ENCODE results near the gene ZNF346.

ZNF346 gene

GRCh38 chr5:176995122-176995490, 27.4 kb upstream of the ZNF346 start:
- TF ChIP-seq CTCF (IDR thresholded peaks at IDR 0.05): no peak

DNA sequence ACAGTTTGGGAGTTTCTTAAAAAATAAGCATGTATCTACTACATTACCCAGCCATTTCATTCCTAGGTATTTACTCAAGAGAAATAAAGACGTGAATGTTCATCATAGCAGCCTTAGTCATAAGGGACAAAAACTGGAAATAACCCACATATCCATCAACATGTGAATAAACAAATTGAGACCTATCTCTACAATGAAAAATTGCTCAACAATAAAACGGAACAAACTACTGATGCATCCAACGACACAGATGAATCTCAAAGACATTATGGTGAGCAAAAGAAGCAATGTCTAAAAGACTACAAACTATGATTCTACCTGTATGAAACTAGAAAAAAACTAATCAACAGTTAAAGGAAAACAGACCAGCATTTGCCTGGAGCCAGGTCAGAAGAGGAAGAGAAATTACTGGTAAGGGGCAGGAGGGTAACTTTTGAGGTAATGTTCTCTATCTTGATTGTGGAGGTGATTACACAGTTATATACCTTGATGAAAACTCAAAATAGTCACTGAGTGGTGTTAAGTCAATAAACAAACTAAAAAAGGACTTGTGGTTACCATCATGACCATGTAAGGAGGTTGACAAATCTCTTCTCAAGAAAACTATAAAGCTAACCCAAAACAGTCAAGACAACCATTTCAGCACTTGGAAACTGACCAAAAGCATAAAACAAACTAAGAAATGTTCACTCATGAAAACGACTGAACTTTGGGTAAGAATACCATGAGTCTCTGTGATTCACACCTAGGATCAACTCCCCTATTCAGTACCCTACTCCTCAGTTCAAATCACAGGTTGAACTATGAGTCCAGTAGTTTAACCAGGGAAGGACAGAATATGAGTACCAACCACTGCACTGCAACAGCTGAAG, 26.4 kb upstream of the ZNF346 start:
- no peak for TF ChIP-seq CTCF (IDR thresholded peaks at IDR 0.05)

DNA sequence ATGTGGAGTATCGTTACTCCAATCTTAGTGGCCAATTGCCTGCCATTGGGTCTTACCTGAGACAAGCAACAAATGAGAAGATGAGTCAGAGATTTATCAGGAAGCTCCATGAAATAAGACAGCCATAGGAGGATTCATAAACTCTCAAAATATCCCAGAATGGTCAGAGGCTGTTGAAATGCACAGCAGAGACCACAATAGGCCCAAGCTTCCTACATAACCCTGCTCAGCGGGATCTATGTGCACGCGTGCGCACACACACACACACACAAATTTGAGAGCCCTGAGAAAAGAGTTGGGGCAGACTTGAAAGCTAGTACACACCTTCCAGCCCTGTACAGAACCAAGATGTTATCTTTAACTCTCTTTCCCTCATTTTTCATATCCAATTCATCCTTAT, 25.7 kb upstream of the ZNF346 start:
- no peak for TF ChIP-seq CTCF (IDR thresholded peaks at IDR 0.05)

DNA sequence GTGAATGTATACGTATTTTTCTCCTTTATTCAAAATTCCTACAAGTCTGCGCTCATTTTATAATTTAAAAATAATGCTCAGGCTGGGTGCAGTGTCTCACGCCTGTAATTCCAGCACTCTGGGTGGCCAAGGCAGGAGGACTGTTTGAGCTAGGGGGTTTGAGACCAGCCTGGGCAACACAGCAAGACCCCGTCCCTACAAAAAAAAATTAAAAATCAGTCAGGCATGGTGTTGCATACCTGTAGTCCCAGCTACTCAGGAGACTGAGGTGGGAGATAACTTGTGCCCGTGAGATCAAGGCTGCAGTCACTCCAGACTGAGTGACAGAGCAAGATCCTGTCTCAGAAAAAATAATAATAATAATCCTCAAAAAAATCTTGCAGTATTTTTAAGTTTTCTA, 23.7 kb upstream of the ZNF346 start:
- TF ChIP-seq CTCF (IDR thresholded peaks at IDR 0.05): no peak

- TF ChIP-seq CTCF (IDR thresholded peaks at IDR 0.05): no peak
Measured at GRCh38 chr5:177003649-177004048, 18.8 kb upstream of the ZNF346 start.

DNA sequence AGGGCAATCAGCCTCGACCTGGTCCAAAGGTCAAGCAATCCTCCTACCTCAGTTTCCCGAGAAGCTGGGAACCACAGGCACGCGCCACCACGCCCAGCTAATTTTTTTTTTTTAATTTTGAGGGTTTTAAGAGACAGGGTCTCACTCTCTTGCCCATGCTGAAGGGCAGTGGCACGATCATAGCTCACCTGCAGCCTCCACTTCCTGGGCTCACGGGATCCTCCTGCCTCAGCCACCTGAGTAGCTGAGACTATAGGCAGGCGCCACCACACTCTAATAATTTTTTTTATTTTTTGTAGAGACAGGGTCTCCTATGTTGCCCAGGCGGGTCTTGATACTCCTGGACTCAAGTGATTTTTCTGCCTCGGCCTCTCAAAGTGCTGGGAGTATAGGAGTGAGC, 17.5 kb upstream of the ZNF346 start:
- no peak for TF ChIP-seq CTCF (IDR thresholded peaks at IDR 0.05)

GRCh38 chr5:177005619-177006264, 16.8 kb upstream of the ZNF346 start:
- TF ChIP-seq CTCF (IDR thresholded peaks at IDR 0.05): peak; percentile 65
